HCT116 (cell line): Measurements from ENCODE around the gene FLOT1.

ENCODE experiments used
- POLR2A ChIP-seq: IDR thresholded peaks from 2 replicates; pipeline ENCODE4 v1.7.0; 2011; ENCODE audit warnings: borderline replicate concordance; ENCODE audit not compliant: insufficient read depth, insufficient read length; ENCODE audit errors: extremely low read depth
- POLR2AphosphoS5 ChIP-seq: IDR thresholded peaks from 2 replicates; pipeline ENCODE4 v1.6.1; 2011; ENCODE audit warnings: mild to moderate bottlenecking, low read depth, low read length, moderate library complexity
- RAD21 ChIP-seq: IDR thresholded peaks from 2 replicates; pipeline ENCODE4 v1.6.1; 2012; ENCODE audit warnings: low read depth, mild to moderate bottlenecking
- YY1 ChIP-seq: IDR thresholded peaks from 2 replicates; pipeline ENCODE4 v1.6.1; 2011; ENCODE audit warnings: low read length, low read depth, moderate library complexity, mild to moderate bottlenecking; ENCODE audit not compliant: insufficient replicate concordance; ENCODE audit errors: extremely low read depth
- ZNF274 ChIP-seq: fragments of 200-500 bp; sonication (Bioruptor generic); IDR thresholded peaks from 2 replicates; pipeline ENCODE4 v1.6.1; 2014; ENCODE audit warnings: mild to moderate bottlenecking, low read depth, low read length, inconsistent platforms
- TF ChIP-seq, protein P1 (sequence below), 3 experiments: fragments of 200-600 bp in 1 of 3; sonication (generic) in 1 of 3; IDR thresholded peaks in 2 of 3; conservative IDR thresholded peaks in 1 of 3; 2 replicates each; pipeline ENCODE4 v1.5.1; 2012 to 2017; ENCODE audit warnings: low read depth in 2 of 3, low read length in 2 of 3, antibody characterized with exemption in 1 of 3, borderline replicate concordance in 1 of 3, control low read depth in 1 of 3, mild to moderate bottlenecking in 1 of 3, mixed read lengths in 1 of 3, mixed run types in 1 of 3, moderate library complexity in 1 of 3; ENCODE audit not compliant: insufficient read depth in 1 of 3
- TF ChIP-seq, protein P2 (sequence below): IDR thresholded peaks from 2 replicates; pipeline ENCODE4 v1.6.1; 2012; ENCODE audit warnings: low read depth

DNA sequence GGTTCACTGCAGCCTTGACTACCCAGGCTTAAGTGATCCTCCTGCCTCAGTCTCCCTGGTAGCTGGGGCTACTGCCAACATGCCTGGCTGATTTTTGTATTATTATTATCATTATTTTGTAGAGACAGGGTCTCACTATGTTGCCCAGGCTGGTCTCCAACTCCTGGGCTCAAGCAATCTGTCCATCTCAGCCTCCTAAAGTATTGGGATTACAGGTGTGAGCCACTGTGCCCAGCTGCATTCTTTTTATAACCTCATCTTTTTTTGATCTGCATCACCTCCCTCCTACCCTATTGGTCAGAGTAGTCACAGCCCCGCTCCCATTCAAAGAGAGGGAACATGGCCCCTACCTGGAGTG, 25.4 kb upstream of the FLOT1 start:
- no peak for TF ChIP-seq YY1
- no peak for TF ChIP-seq RAD21
- TF ChIP-seq, protein P1, sequence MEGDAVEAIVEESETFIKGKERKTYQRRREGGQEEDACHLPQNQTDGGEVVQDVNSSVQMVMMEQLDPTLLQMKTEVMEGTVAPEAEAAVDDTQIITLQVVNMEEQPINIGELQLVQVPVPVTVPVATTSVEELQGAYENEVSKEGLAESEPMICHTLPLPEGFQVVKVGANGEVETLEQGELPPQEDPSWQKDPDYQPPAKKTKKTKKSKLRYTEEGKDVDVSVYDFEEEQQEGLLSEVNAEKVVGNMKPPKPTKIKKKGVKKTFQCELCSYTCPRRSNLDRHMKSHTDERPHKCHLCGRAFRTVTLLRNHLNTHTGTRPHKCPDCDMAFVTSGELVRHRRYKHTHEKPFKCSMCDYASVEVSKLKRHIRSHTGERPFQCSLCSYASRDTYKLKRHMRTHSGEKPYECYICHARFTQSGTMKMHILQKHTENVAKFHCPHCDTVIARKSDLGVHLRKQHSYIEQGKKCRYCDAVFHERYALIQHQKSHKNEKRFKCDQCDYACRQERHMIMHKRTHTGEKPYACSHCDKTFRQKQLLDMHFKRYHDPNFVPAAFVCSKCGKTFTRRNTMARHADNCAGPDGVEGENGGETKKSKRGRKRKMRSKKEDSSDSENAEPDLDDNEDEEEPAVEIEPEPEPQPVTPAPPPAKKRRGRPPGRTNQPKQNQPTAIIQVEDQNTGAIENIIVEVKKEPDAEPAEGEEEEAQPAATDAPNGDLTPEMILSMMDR (IDR thresholded peaks at IDR 0.05 in 2 of 3, conservative IDR thresholded peaks at IDR 0.05 in 1 of 3; ENCODE audit: borderline replicate concordance in 1 of 3, insufficient read depth in 1 of 3, low read depth in 2 of 3, low read length in 2 of 3): no peak
- no peak for TF ChIP-seq ZNF274
- no peak for TF ChIP-seq POLR2A
- no peak for TF ChIP-seq POLR2AphosphoS5
- TF ChIP-seq, protein P2, sequence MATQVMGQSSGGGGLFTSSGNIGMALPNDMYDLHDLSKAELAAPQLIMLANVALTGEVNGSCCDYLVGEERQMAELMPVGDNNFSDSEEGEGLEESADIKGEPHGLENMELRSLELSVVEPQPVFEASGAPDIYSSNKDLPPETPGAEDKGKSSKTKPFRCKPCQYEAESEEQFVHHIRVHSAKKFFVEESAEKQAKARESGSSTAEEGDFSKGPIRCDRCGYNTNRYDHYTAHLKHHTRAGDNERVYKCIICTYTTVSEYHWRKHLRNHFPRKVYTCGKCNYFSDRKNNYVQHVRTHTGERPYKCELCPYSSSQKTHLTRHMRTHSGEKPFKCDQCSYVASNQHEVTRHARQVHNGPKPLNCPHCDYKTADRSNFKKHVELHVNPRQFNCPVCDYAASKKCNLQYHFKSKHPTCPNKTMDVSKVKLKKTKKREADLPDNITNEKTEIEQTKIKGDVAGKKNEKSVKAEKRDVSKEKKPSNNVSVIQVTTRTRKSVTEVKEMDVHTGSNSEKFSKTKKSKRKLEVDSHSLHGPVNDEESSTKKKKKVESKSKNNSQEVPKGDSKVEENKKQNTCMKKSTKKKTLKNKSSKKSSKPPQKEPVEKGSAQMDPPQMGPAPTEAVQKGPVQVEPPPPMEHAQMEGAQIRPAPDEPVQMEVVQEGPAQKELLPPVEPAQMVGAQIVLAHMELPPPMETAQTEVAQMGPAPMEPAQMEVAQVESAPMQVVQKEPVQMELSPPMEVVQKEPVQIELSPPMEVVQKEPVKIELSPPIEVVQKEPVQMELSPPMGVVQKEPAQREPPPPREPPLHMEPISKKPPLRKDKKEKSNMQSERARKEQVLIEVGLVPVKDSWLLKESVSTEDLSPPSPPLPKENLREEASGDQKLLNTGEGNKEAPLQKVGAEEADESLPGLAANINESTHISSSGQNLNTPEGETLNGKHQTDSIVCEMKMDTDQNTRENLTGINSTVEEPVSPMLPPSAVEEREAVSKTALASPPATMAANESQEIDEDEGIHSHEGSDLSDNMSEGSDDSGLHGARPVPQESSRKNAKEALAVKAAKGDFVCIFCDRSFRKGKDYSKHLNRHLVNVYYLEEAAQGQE: no peak
